RWPE2 (cell line): ENCODE results near the gene PSTPIP2.

Source experiments
- ATAC-seq: fragments of 200-7000 bp; cut with Tn5 transposase; 3 replicates; pipeline ENCODE4 v1.9.1; 2021; ENCODE audit warnings: low read depth
- DNase-seq: peaks from one replicate; pipeline ENCODE4 v3.0.0-alpha.2; 2020; ENCODE audit warnings: low spot score
- H3K27ac ChIP-seq: fragments of 450-650 bp; 2 replicates; pipeline ENCODE4 v1.5.1; 2017; ENCODE audit warnings: mild to moderate bottlenecking; ENCODE audit not compliant: poor library complexity, severe bottlenecking
- H3K27me3 ChIP-seq: fragments of 250-450 bp; sonication (Bioruptor Pico); 2 replicates; pipeline ENCODE4 v1.5.1; 2021; ENCODE audit warnings: mild to moderate bottlenecking, moderate library complexity; ENCODE audit not compliant: insufficient read depth, poor library complexity, severe bottlenecking
- H3K36me3 ChIP-seq: fragments of 250-450 bp; sonication (Bioruptor Pico); 2 replicates; pipeline ENCODE4 v1.5.1; 2020; ENCODE audit warnings: low read depth, mild to moderate bottlenecking, moderate library complexity
- H3K4me1 ChIP-seq: fragments of 250-450 bp; sonication (Bioruptor Pico); 2 replicates; pipeline ENCODE4 v1.5.1; 2021; ENCODE audit warnings: mild to moderate bottlenecking, moderate library complexity; ENCODE audit not compliant: insufficient read depth, poor library complexity, severe bottlenecking
- H3K4me3 ChIP-seq: fragments of 250-450 bp; sonication (Bioruptor Pico); 2 replicates; pipeline ENCODE4 v1.5.1; 2021; ENCODE audit warnings: mild to moderate bottlenecking, moderate library complexity; ENCODE audit not compliant: severe bottlenecking
- H3K9me3 ChIP-seq: fragments of 250-450 bp; sonication (Bioruptor Pico); 2 replicates; pipeline ENCODE4 v1.5.1; 2021; ENCODE audit warnings: mild to moderate bottlenecking, moderate library complexity; ENCODE audit not compliant: severe bottlenecking
- TF ChIP-seq, protein P1 (sequence below): fragments of 450-650 bp; IDR thresholded peaks from one replicate; pipeline ENCODE4 v1.5.1; 2017; ENCODE audit warnings: mild to moderate bottlenecking, moderate library complexity; ENCODE audit not compliant: poor library complexity, severe bottlenecking

The PSTPIP2 gene

DNA sequence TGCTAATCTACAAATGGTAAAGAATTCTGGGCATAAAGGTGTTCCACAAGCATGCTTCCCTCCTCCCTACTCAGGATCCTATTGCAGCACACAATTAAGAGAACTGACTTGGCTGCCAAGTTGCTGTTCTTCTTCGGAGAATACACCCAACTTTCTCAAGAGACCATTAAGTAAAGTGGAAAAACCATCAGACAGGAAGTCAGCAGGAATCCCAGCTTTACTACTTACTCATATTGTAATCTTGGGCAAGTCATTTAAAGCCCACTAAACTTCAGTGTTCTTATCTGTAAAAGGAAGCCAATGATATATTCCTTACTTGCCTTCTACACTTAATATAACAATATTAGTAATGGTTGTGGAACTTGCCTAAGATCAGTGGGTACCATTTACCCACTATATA is 37.8 kb downstream of the PSTPIP2 start:
- no peak for DNase-seq
- Histone ChIP-seq H3K4me1 (no peaks in the 10 kb centered on the region), H3K4me3 (no peak overlapping the region), H3K27ac (no peak overlapping the region), H3K36me3 (0 out of 2 replicates have a peak, but pooled peaks cover 3% of the 10 kb centered on the region), H3K9me3 (no peaks in the 10 kb centered on the region), H3K27me3 (no peaks in the 10 kb centered on the region)
- TF ChIP-seq, protein P1, sequence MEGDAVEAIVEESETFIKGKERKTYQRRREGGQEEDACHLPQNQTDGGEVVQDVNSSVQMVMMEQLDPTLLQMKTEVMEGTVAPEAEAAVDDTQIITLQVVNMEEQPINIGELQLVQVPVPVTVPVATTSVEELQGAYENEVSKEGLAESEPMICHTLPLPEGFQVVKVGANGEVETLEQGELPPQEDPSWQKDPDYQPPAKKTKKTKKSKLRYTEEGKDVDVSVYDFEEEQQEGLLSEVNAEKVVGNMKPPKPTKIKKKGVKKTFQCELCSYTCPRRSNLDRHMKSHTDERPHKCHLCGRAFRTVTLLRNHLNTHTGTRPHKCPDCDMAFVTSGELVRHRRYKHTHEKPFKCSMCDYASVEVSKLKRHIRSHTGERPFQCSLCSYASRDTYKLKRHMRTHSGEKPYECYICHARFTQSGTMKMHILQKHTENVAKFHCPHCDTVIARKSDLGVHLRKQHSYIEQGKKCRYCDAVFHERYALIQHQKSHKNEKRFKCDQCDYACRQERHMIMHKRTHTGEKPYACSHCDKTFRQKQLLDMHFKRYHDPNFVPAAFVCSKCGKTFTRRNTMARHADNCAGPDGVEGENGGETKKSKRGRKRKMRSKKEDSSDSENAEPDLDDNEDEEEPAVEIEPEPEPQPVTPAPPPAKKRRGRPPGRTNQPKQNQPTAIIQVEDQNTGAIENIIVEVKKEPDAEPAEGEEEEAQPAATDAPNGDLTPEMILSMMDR, result no peak
- no peak for ATAC-seq

GRCh38 chr18:46031741-46032140 is 40.3 kb downstream of the PSTPIP2 start:
- TF ChIP-seq, protein P1, result no peak
- Histone ChIP-seq H3K4me3 (no peak overlapping the region), H3K27ac (no peak overlapping the region), H3K36me3 (no peaks in the 10 kb centered on the region), H3K4me1 (no peaks in the 10 kb centered on the region), H3K27me3 (no peaks in the 10 kb centered on the region), H3K9me3 (no peaks in the 10 kb centered on the region)
- no peak for DNase-seq
- ATAC-seq, result no peak

- H3K4me3 ChIP-seq, result no peak overlapping the region
- no peak for ATAC-seq
- H3K9me3 ChIP-seq, result no peaks in the 10 kb centered on the region
- no peak for DNase-seq
- H3K4me1 ChIP-seq, result no peaks in the 10 kb centered on the region
- TF ChIP-seq, protein P1, result no peak
- no peaks in the 10 kb centered on the region for H3K27me3 ChIP-seq
- no peaks in the 10 kb centered on the region for H3K36me3 ChIP-seq
- H3K27ac ChIP-seq, result no peak overlapping the region
Observed at GRCh38 chr18:46028536-46028891, 43.5 kb downstream of the PSTPIP2 start.

DNA sequence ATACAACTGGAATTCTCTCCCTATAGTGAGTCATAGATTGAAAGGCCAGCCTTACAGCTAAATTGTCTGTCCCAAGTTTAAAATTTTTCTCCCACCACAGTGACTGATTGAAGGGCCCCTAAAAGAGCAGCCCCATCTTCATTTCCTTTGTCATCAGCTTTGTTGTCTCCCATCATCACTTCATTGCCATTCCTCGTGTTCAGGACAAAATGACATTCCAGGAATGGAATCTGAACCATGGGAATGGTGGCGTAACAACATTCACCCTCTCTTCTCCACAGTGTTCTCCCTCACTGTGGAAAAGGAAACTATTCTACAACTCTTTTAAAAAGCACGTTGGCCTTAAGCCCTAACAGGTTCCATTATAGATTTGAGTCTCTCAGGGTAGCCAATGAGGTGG is 52.1 kb downstream of the PSTPIP2 start:
- DNase-seq, result no peak
- H3K27me3 ChIP-seq, result no peaks in the 10 kb centered on the region
- no peak for ATAC-seq
- no peaks in the 10 kb centered on the region for H3K4me1 ChIP-seq
- no peaks in the 10 kb centered on the region for H3K9me3 ChIP-seq
- H3K27ac ChIP-seq, result no peak overlapping the region
- H3K4me3 ChIP-seq, result no peak overlapping the region
- TF ChIP-seq, protein P1, result no peak
- 0 out of 2 replicates have a peak, but pooled peaks cover 9% of the 10 kb centered on the region for H3K36me3 ChIP-seq

GRCh38 chr18:46013484-46014189 is 58.4 kb downstream of the PSTPIP2 start:
- no peaks in the 10 kb centered on the region for H3K9me3 ChIP-seq
- TF ChIP-seq, protein P1, result no peak
- H3K27me3 ChIP-seq, result no peaks in the 10 kb centered on the region
- H3K27ac ChIP-seq, result no peak overlapping the region
- H3K36me3 ChIP-seq, result peaks cover 11% of the 10 kb centered on the region; the same call in 1 of the 2 replicates
- DNase-seq (no peak), ATAC-seq (no peak)
- no peak overlapping the region for H3K4me3 ChIP-seq
- no peaks in the 10 kb centered on the region for H3K4me1 ChIP-seq
